PC-9 (cell line): Measurements from ENCODE around the gene CELA3B.
"Not testable (repeated sequence)": the region's sequence is repeated elsewhere in the genome, so short reads cannot be mapped to it uniquely, and the experiment has no call there.

Experiments used
- CTCF ChIP-seq: fragments of 200-600 bp; sonication (generic); conservative IDR thresholded peaks from 2 replicates; pipeline ENCODE4 v1.6.1; 2017; ENCODE audit warnings: mixed run types, antibody characterized with exemption, mild to moderate bottlenecking, moderate library complexity
- EZH2 ChIP-seq: fragments of 200-600 bp; sonication (generic); IDR thresholded peaks from 2 replicates; pipeline ENCODE4 v1.8.0; 2017; ENCODE audit warnings: antibody characterized with exemption, low read depth

DNA sequence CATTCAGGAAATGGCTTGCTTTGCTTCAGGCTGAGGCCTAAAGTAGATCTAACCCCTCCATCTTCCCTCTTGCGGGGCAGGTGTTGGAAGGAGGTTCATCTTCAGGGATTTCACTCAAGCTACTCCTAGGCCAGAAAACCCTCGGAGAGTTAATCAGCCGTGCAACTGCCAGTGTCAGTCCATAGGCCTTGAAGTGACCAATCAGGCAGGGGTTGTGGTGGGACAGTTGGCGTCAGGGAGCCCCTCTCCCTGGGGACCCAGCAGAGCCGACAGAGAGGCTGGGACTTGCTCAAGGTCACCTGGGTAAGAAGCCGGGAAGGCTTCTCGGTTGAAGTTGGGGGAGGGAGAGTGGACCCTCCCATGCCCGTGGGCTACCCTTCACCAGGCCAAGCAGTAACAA, 2.9 kb upstream of the CELA3B start:
- not testable (repeated sequence) for TF ChIP-seq EZH2, CTCF
